IMR-90 (cell line): ENCODE data around the gene KIF1B. TPM values are rescaled to one million over a fixed set of nuclear protein-coding genes. Genes with fewer than 3 reads are reported as not detected.
A peak's percentile ranks its signal among the peaks of the same experiment; 100 is the strongest.

Source experiments
- ATAC-seq: fragments of 200-7000 bp; cut with Tn5 transposase; 2 replicates; pipeline ENCODE4 v1.9.1; 2020; ENCODE audit warnings: low read depth, mild to moderate bottlenecking, moderate library complexity
- BruUV-seq: library from RNA; stranded (reverse); fragments of 400-500 nt; replicated peaks from 2 replicates; lab custom pipeline; 2021; lab: Mats Ljungman, UMichigan
- CTCF ChIA-PET: fragments of 300-600 bp; formaldehyde crosslinking; extraction: SDS; loops from one replicate; lab custom pipeline; 2021; ENCODE audit warnings: antibody characterized with exemption; lab: Yijun Ruan, JAX
- POLR2A ChIA-PET: fragments of 300-600 bp; sonication (Branson Sonifier 250); formaldehyde crosslinking; loops from one replicate; lab custom pipeline; 2022; ENCODE audit warnings: antibody characterized with exemption; ENCODE audit not compliant: unreplicated experiment; lab: Charles Lee
- DNase-seq: peaks from one replicate; pipeline ENCODE4 v3.0.0; 2013
- H2AFZ ChIP-seq: replicated peaks from 2 replicates; pipeline ENCODE3; 2013; ENCODE audit warnings: low read length, mild to moderate bottlenecking; ENCODE audit not compliant: poor library complexity
- H2AK5ac ChIP-seq: 2 replicates; pipeline ENCODE4 v1.6.1; 2013; ENCODE audit warnings: low read depth, low read length, inconsistent platforms
- H2AK9ac ChIP-seq: replicated peaks from 2 replicates; pipeline ENCODE3; 2013; ENCODE audit warnings: mild to moderate bottlenecking, low read depth, low read length, moderate library complexity; ENCODE audit not compliant: poor library complexity
- H2BK120ac ChIP-seq: 2 replicates; pipeline ENCODE4 v1.6.1; 2013; ENCODE audit warnings: low read depth, low read length, inconsistent platforms
- H2BK15ac ChIP-seq: 3 replicates; pipeline ENCODE4 v1.6.1; 2013; ENCODE audit warnings: low read depth, low read length, inconsistent platforms
- H2BK20ac ChIP-seq: 2 replicates; pipeline ENCODE4 v1.6.1; 2013; ENCODE audit warnings: low read depth, mild to moderate bottlenecking, inconsistent platforms, low read length, moderate library complexity
- H2BK5ac ChIP-seq: 2 replicates; pipeline ENCODE4 v1.6.1; 2013; ENCODE audit warnings: mild to moderate bottlenecking, low read depth, low read length, inconsistent platforms; ENCODE audit not compliant: poor library complexity, severe bottlenecking
- H3K14ac ChIP-seq: replicated peaks from 2 replicates; pipeline ENCODE4 v1.6.1; 2013; ENCODE audit warnings: low read depth, low read length, inconsistent platforms
- H3K18ac ChIP-seq: 2 replicates; pipeline ENCODE4 v1.6.1; 2013; ENCODE audit warnings: low read depth, low read length, control low read depth
- H3K23ac ChIP-seq: 2 replicates; pipeline ENCODE4 v1.6.1; 2013; ENCODE audit warnings: low read depth, low read length, inconsistent platforms
- H3K27ac ChIP-seq: 2 replicates; pipeline ENCODE4 v1.5.1; 2013; ENCODE audit warnings: mild to moderate bottlenecking, control low read depth, low read length; ENCODE audit not compliant: insufficient read depth
- H3K27me3 ChIP-seq: 2 replicates; pipeline ENCODE4 v1.6.1; 2013; ENCODE audit warnings: low read length; ENCODE audit not compliant: control insufficient read depth, insufficient read depth
- H3K36me3 ChIP-seq: 2 replicates; pipeline ENCODE4 v1.6.1; 2013; ENCODE audit warnings: low read length, mixed read lengths; ENCODE audit not compliant: control insufficient read depth, insufficient read depth
- H3K4ac ChIP-seq: 2 replicates; pipeline ENCODE4 v1.6.1; 2013; ENCODE audit warnings: low read depth, low read length, inconsistent platforms
- H3K4me1 ChIP-seq: 2 replicates; pipeline ENCODE4 v1.6.1; 2013; ENCODE audit warnings: low read length, mixed read lengths; ENCODE audit not compliant: control insufficient read depth, insufficient read depth
- H3K4me2 ChIP-seq: 2 replicates; pipeline ENCODE4 v1.6.1; 2013; ENCODE audit warnings: low read depth, mild to moderate bottlenecking, control low read depth, low read length, moderate library complexity
- H3K4me3 ChIP-seq: 2 replicates; pipeline ENCODE4 v1.5.1; 2013; ENCODE audit warnings: low read depth, mild to moderate bottlenecking, control low read depth, low read length, moderate library complexity; ENCODE audit not compliant: insufficient read depth
- H3K56ac ChIP-seq: 2 replicates; pipeline ENCODE4 v1.6.1; 2013; ENCODE audit warnings: low read length, inconsistent platforms; ENCODE audit not compliant: insufficient read depth; ENCODE audit errors: extremely low read depth
- H3K79me1 ChIP-seq, 2 experiments: 2 replicates each; pipeline ENCODE4 v1.6.1; 2013; ENCODE audit warnings: low read length in 2 of 2, inconsistent platforms in 1 of 2, low read depth in 1 of 2
- H3K9ac ChIP-seq: 2 replicates; pipeline ENCODE4 v1.6.1; 2013; ENCODE audit warnings: low read depth, low read length, control low read depth
- H3K9me1 ChIP-seq: 2 replicates; pipeline ENCODE4 v1.6.1; 2013; ENCODE audit warnings: low read length, inconsistent platforms; ENCODE audit not compliant: insufficient read depth
- H3K9me3 ChIP-seq: 2 replicates; pipeline ENCODE4 v1.6.1; 2013; ENCODE audit warnings: low read length; ENCODE audit not compliant: control insufficient read depth, insufficient read depth
- H4K20me1 ChIP-seq: 2 replicates; pipeline ENCODE4 v1.6.1; 2013; ENCODE audit warnings: low read length, inconsistent platforms; ENCODE audit not compliant: insufficient read depth
- H4K5ac ChIP-seq: 2 replicates; pipeline ENCODE4 v1.6.1; 2013; ENCODE audit warnings: mild to moderate bottlenecking, low read depth, low read length, control low read depth
- H4K8ac ChIP-seq, 2 experiments: 2 replicates each; pipeline ENCODE4 v1.6.1; 2013; ENCODE audit warnings: low read depth in 2 of 2, low read length in 2 of 2, control low read depth in 1 of 2, inconsistent platforms in 1 of 2
- H4K91ac ChIP-seq: 2 replicates; pipeline ENCODE4 v1.6.1; 2013; ENCODE audit warnings: low read depth, low read length, inconsistent platforms; ENCODE audit not compliant: insufficient read depth
- BHLHE40 ChIP-seq: fragments of 150-350 bp; IDR thresholded peaks from 2 replicates; pipeline ENCODE4 v1.6.1; 2016; ENCODE audit warnings: mild to moderate bottlenecking, low read depth, low read length
- CEBPB ChIP-seq: IDR thresholded peaks from 2 replicates; pipeline ENCODE4 v1.6.1; 2012; ENCODE audit warnings: low read depth, low read length, improper control_type of control experiment
- CHD1 ChIP-seq: IDR thresholded peaks from 2 replicates; pipeline ENCODE4 v1.6.1; 2012; ENCODE audit warnings: low read depth, low read length, improper control_type of control experiment
- FOS ChIP-seq: fragments of 150-350 bp; IDR thresholded peaks from 2 replicates; pipeline ENCODE4 v1.6.1; 2016; ENCODE audit warnings: low read depth, low read length
- MAFK ChIP-seq: IDR thresholded peaks from 2 replicates; pipeline ENCODE4 v1.6.1; 2012; ENCODE audit warnings: low read depth, low read length, improper control_type of control experiment
- MAZ ChIP-seq: IDR thresholded peaks from 2 replicates; pipeline ENCODE4 v1.6.1; 2012; ENCODE audit warnings: low read depth, mild to moderate bottlenecking, low read length, improper control_type of control experiment, moderate library complexity, borderline replicate concordance
- MXI1 ChIP-seq: IDR thresholded peaks from 2 replicates; pipeline ENCODE4 v1.6.1; 2012; ENCODE audit warnings: low read depth, mild to moderate bottlenecking, low read length, moderate library complexity, borderline replicate concordance
- NFE2L2 ChIP-seq: fragments of 150-350 bp; IDR thresholded peaks from 2 replicates; pipeline ENCODE4 v1.6.1; 2016; ENCODE audit warnings: low read depth, mild to moderate bottlenecking, low read length
- POLR2A ChIP-seq: IDR thresholded peaks from 2 replicates; pipeline ENCODE4 v1.6.1; 2012; ENCODE audit warnings: mild to moderate bottlenecking, low read depth, low read length
- RAD21 ChIP-seq: IDR thresholded peaks from 2 replicates; pipeline ENCODE4 v1.6.1; 2012; ENCODE audit warnings: low read length, improper control_type of control experiment
- RCOR1 ChIP-seq: IDR thresholded peaks from 2 replicates; pipeline ENCODE4 v1.6.1; 2012; ENCODE audit warnings: mild to moderate bottlenecking, low read length, improper control_type of control experiment; ENCODE audit not compliant: insufficient replicate concordance
- SMC3 ChIP-seq: fragments of 150-350 bp; IDR thresholded peaks from 2 replicates; pipeline ENCODE4 v1.6.1; 2016; ENCODE audit warnings: low read depth, mild to moderate bottlenecking, antibody characterized with exemption, low read length, moderate library complexity
- WGBS, 2 experiments: methylation state at CpG; one replicate each; pipeline versions ENCODE4 v1.1.5 to v1.1.7; 2013; ENCODE audit warnings: missing lambda C conversion rate in 2 of 2; ENCODE audit not compliant: insufficient read length in 1 of 2; ENCODE audit errors: extremely low coverage in 2 of 2; 5-methylcytosine and 5-hydroxymethylcytosine counted together
- dilution Hi-C: fragments of 300-500 bp; cut with HindIII; formaldehyde crosslinking; loops from one replicate; pipeline ENCODE4 v1.14.3; 2018; ENCODE audit warnings: low sequenced_read_pairs; ENCODE audit not compliant: unreplicated experiment
- in situ Hi-C: fragments of 300-500 bp; cut with MboI; formaldehyde crosslinking; loops from 3 replicates; pipeline ENCODE4 v1.14.3; 2019; ENCODE audit warnings: low sequenced_read_pairs, inconsistent platforms, mixed read lengths
- intact Hi-C: fragments of 100-400 bp; cut with micrococcal nuclease; formaldehyde crosslinking; loops from 2 replicates; pipeline ENCODE4 v1.10.0; 2022
- polyA plus RNA-seq, 3 experiments: library from polyadenylated mRNA; depleted of rRNA; stranded (reverse); fragments of >200 nt; gene quantifications; 2 replicates each; pipeline ENCODE4 v1.2.3, GENCODE V29; 2012; ENCODE audit warnings: low replicate concordance in 1 of 3
- total RNA-seq: library from RNA; depleted of rRNA; stranded (reverse); fragments of >200 nt; gene quantifications from 2 replicates; pipeline ENCODE4 v1.2.3, GENCODE V29; 2012
- TF ChIP-seq, protein P1 (sequence below): conservative IDR thresholded peaks from 2 replicates; pipeline ENCODE4 v1.5.1; 2012; ENCODE audit warnings: mild to moderate bottlenecking, low read depth, low read length, improper control_type of control experiment
- TF ChIP-seq, protein P2 (sequence below): fragments of 150-350 bp; IDR thresholded peaks from 2 replicates; pipeline ENCODE4 v1.6.1; 2017; ENCODE audit warnings: mild to moderate bottlenecking, antibody characterized with exemption, low read length, low read depth
- TF ChIP-seq, protein P3 (sequence below): fragments of 150-350 bp; IDR thresholded peaks from 2 replicates; pipeline ENCODE4 v1.6.1; 2016; ENCODE audit warnings: low read depth, mild to moderate bottlenecking, low read length, moderate library complexity, borderline replicate concordance

The KIF1B gene
- total and polyA plus RNA-seq, 2 of the 4 experiments (the other 2 are of a cell fraction): 13.0 to 21.1 TPM

DNA sequence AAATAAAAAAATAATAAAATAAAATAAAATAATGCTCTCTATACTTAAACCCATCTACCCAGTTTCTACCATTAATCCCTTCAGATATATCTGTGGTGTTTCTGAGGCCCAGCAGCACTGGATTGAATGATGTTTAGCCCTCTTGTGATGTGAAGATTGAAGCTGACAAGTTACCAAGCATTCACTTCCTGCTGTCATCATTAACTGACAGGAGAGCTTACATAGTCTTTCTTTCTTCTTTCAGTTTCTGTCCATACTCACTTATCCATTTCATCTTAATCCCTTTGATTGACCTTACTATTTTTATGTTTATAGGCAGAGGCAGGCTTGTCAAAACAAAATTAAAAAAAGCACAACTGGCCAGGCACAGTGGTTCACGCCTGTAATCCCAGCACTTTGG is 149.7 kb downstream of the KIF1B start:
- Histone ChIP-seq H4K5ac (no peak overlapping the region), H3K79me1 (no peaks in the 10 kb centered on the region), H2AK5ac (no peak overlapping the region), H2BK120ac (0 out of 2 replicates have a peak overlapping the region, but pooled peaks have one; percentile 13), H3K4ac (no peak overlapping the region), H3K4me2 (no peak overlapping the region), H4K20me1 (no peaks in the 10 kb centered on the region), H3K36me3 (peaks cover 4% of the 10 kb centered on the region), H3K14ac (no peak overlapping the region), H3K9ac (no peak overlapping the region), H3K27ac (no peak overlapping the region), H2AFZ (no peak overlapping the region), H2BK20ac (no peak overlapping the region), H3K9me1 (peaks cover 6% of the 10 kb centered on the region), H3K4me3 (no peak overlapping the region), H3K4me1 (peaks cover 5% of the 10 kb centered on the region), H3K23ac (no peak overlapping the region), H3K27me3 (no peaks in the 10 kb centered on the region), H3K9me3 (no peaks in the 10 kb centered on the region), H3K56ac (no peak overlapping the region), H4K8ac (no peak overlapping the region), H3K18ac (no peak overlapping the region), H4K91ac (no peak overlapping the region), H2BK5ac (no peak overlapping the region), H2AK9ac (no peak overlapping the region), H2BK15ac (no peak overlapping the region)
- DNase-seq: no peak
- WGBS, 2 experiments: no CpG with 5 or more reads among the region's 1 CpG
- ChIA-PET POLR2A (no interaction called here), CTCF (no interaction called here)
- dilution Hi-C loops: no loop called here
- TF ChIP-seq MAFK: no peak
- no peak for TF ChIP-seq RAD21
- TF ChIP-seq POLR2A: no peak
- TF ChIP-seq, protein P1, sequence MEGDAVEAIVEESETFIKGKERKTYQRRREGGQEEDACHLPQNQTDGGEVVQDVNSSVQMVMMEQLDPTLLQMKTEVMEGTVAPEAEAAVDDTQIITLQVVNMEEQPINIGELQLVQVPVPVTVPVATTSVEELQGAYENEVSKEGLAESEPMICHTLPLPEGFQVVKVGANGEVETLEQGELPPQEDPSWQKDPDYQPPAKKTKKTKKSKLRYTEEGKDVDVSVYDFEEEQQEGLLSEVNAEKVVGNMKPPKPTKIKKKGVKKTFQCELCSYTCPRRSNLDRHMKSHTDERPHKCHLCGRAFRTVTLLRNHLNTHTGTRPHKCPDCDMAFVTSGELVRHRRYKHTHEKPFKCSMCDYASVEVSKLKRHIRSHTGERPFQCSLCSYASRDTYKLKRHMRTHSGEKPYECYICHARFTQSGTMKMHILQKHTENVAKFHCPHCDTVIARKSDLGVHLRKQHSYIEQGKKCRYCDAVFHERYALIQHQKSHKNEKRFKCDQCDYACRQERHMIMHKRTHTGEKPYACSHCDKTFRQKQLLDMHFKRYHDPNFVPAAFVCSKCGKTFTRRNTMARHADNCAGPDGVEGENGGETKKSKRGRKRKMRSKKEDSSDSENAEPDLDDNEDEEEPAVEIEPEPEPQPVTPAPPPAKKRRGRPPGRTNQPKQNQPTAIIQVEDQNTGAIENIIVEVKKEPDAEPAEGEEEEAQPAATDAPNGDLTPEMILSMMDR: no peak
- TF ChIP-seq SMC3: no peak
- TF ChIP-seq RCOR1: no peak
- no peak for TF ChIP-seq CHD1
- TF ChIP-seq, protein P2, sequence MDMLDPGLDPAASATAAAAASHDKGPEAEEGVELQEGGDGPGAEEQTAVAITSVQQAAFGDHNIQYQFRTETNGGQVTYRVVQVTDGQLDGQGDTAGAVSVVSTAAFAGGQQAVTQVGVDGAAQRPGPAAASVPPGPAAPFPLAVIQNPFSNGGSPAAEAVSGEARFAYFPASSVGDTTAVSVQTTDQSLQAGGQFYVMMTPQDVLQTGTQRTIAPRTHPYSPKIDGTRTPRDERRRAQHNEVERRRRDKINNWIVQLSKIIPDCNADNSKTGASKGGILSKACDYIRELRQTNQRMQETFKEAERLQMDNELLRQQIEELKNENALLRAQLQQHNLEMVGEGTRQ: no peak
- TF ChIP-seq MAZ: no peak
- no peak for TF ChIP-seq BHLHE40
- TF ChIP-seq, protein P3, sequence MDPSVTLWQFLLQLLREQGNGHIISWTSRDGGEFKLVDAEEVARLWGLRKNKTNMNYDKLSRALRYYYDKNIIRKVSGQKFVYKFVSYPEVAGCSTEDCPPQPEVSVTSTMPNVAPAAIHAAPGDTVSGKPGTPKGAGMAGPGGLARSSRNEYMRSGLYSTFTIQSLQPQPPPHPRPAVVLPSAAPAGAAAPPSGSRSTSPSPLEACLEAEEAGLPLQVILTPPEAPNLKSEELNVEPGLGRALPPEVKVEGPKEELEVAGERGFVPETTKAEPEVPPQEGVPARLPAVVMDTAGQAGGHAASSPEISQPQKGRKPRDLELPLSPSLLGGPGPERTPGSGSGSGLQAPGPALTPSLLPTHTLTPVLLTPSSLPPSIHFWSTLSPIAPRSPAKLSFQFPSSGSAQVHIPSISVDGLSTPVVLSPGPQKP: no peak
- no peak for TF ChIP-seq CEBPB
- TF ChIP-seq NFE2L2: no peak
- TF ChIP-seq FOS: no peak
- TF ChIP-seq MXI1: no peak
- intact Hi-C loops: no loop called here
- no peak for ATAC-seq
- in situ Hi-C loops: no loop called here
- BruUV-seq: no TSS peak
